ENCODE measurements around the gene COL4A2. TPM values are rescaled to one million over a fixed set of nuclear protein-coding genes. Genes with fewer than 3 reads are reported as not detected.

Gene COL4A2
- total RNA-seq, 2 experiments from 2014 or later, result not detected

DNA sequence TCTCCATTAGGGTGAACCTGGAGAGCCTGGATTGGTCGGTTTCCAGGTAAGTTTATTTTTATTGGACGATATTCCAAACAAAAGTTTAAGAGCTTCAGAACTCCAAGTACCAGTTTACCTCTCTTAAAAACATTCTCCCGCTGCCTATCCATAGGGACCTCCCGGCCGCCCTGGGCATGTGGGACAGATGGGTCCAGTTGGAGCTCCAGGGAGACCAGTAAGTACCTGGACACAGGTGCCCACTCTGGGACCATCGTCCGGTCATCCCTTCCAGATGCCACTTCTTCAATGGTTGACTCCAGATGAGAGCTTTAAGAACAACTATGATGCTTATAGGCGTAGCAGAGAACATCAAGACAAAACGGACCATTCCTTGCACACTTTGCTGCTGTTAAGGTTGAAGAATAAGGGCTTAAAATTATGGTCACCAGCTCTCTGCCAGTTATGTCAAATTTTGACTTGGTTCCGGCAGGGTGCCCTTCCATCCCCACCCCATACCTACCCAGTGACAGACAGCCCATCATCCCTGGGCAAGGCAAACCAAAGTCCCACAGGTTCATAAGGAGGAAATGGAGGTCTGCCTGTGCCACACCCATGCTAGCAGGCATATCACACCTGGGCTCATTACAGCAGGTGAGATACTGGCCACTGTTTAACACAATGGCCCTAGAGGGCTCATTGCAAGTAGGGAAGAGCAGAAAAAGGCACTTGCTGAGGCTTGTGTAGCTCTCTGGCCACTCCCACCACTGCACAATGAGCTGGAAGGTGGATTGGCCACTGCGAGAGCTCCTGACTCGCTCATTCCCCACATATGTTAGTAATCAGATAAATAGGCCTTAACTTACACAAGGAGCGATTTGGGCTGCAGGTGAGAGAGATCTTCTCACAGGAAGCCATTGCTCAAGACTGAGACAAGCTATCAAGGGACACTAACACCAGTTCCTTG, 123.6 kb downstream of the COL4A2 start:
- Mint-ChIP-seq H3K27ac (no peak overlapping the region), H3K4me3 (no peak overlapping the region), H3K9me3 (no peaks in the 10 kb centered on the region), H3K27me3 (peaks cover 27% of the 10 kb centered on the region), H3K4me1 (ENCODE audit: low read depth) (no peaks in the 10 kb centered on the region), H3K36me3 (ENCODE audit: low read depth) (no peaks in the 10 kb centered on the region)
- DNase-seq, result no peak
- intact Hi-C loops (cut with micrococcal nuclease), result no loop called here
- ATAC-seq, result no peak
- CTCF ChIA-PET, result interaction anchor here (1.2 to 1.4 kb wide), 3 partner anchors 18 to 25 kb away, joined by 4 to 5 read pairs (median 4); no protein-coding TSS in a partner anchor
- POLR2A ChIA-PET, result no interaction called here
- TF ChIP-seq, protein P1, sequence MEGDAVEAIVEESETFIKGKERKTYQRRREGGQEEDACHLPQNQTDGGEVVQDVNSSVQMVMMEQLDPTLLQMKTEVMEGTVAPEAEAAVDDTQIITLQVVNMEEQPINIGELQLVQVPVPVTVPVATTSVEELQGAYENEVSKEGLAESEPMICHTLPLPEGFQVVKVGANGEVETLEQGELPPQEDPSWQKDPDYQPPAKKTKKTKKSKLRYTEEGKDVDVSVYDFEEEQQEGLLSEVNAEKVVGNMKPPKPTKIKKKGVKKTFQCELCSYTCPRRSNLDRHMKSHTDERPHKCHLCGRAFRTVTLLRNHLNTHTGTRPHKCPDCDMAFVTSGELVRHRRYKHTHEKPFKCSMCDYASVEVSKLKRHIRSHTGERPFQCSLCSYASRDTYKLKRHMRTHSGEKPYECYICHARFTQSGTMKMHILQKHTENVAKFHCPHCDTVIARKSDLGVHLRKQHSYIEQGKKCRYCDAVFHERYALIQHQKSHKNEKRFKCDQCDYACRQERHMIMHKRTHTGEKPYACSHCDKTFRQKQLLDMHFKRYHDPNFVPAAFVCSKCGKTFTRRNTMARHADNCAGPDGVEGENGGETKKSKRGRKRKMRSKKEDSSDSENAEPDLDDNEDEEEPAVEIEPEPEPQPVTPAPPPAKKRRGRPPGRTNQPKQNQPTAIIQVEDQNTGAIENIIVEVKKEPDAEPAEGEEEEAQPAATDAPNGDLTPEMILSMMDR (IDR thresholded peaks at IDR 0.05), result no peak

- intact Hi-C loops (cut with micrococcal nuclease), result no loop called here
- CTCF ChIA-PET, result interaction anchor here (1.4 kb wide), 2 partner anchors 19 to 24 kb away, joined by 4 to 5 read pairs; no protein-coding TSS in a partner anchor
- ATAC-seq (no peak), DNase-seq (no peak)
- no peaks in the 10 kb centered on the region for H3K4me1 Mint-ChIP-seq (ENCODE audit: low read depth)
- H3K9me3 Mint-ChIP-seq, result no peaks in the 10 kb centered on the region
- peaks cover 20% of the 10 kb centered on the region for H3K27me3 Mint-ChIP-seq
- POLR2A ChIA-PET, result no interaction called here
- H3K4me3 Mint-ChIP-seq, result no peak overlapping the region
- H3K36me3 Mint-ChIP-seq (ENCODE audit: low read depth), result no peaks in the 10 kb centered on the region
- no peak overlapping the region for H3K27ac Mint-ChIP-seq
- TF ChIP-seq, protein P1 (IDR thresholded peaks at IDR 0.05), result no peak
Observed at GRCh38 chr13:110431425-110432294, 124.6 kb downstream of the COL4A2 start.

DNA sequence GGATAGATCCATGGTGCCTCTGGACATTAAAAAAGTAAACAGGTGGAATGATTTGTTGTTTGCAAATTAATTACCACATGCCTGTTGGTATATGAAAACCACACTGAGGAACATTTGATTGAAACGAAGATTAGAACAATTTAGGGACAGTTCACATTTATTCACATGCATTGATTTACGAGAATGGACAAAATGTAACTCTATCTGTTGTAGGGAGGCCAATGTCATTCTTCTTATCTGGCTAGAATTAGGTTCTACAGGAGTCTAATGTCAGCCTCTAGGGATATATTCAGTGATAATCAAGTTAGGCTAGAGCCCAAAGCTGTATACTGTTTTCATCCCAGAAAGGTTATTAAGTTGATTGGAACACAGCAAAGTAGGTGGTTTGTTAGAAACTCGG, 125.4 kb downstream of the COL4A2 start:
- H3K4me1 Mint-ChIP-seq (ENCODE audit: low read depth), result no peaks in the 10 kb centered on the region
- intact Hi-C loops (cut with micrococcal nuclease), result no loop called here
- ChIA-PET POLR2A (no interaction called here), CTCF (interaction anchor here (1.4 kb wide), 1 partner anchor 23 kb away, joined by 5 read pairs; no protein-coding TSS in a partner anchor)
- ATAC-seq, result no peak
- no peak overlapping the region for H3K27ac Mint-ChIP-seq
- TF ChIP-seq, protein P1 (IDR thresholded peaks at IDR 0.05), result no peak
- no peak for DNase-seq
- peaks cover 22% of the 10 kb centered on the region for H3K27me3 Mint-ChIP-seq
- H3K9me3 Mint-ChIP-seq, result no peaks in the 10 kb centered on the region
- H3K4me3 Mint-ChIP-seq, result no peak overlapping the region
- H3K36me3 Mint-ChIP-seq (ENCODE audit: low read depth), result no peaks in the 10 kb centered on the region

DNA sequence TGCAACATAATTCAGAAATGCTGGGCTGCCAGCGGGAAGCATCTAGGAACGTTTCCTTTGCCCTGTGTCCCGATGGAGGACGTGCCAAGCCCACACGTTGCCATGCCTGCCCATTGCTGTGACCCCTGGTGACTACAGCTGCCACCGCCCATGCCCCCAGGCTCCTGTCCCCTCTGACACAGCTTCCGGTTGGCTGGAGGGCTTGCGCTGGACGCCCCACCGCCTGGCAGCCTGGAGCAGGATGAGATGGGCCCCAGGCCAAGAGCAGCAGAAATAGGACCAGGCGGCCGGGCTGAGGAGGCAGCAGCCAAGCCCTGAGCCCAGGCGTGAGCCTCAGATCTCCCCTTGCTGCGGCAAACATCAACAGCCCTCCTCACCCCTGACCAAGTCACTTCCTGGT, 125.9 kb downstream of the COL4A2 start:
- ChIA-PET POLR2A (no interaction called here), CTCF (no interaction called here)
- Mint-ChIP-seq H3K4me3 (no peak overlapping the region), H3K9me3 (no peaks in the 10 kb centered on the region), H3K4me1 (ENCODE audit: low read depth) (no peaks in the 10 kb centered on the region), H3K36me3 (ENCODE audit: low read depth) (no peaks in the 10 kb centered on the region), H3K27ac (no peak overlapping the region), H3K27me3 (peaks cover 21% of the 10 kb centered on the region)
- ATAC-seq (no peak), DNase-seq (no peak)
- TF ChIP-seq, protein P1 (IDR thresholded peaks at IDR 0.05), result no peak
- intact Hi-C loops (cut with micrococcal nuclease), result no loop called here
